Measurements from ENCODE around the gene SAP30BP.

SAP30BP gene

GRCh38 chr17:75647061-75647460, 20.1 kb upstream of the SAP30BP start:
- DNase-seq (ENCODE audit: low read depth in 2 of 2): no peak

- no peak for DNase-seq (ENCODE audit: low read depth in 2 of 2)
These were observed 19.2 kb upstream of the SAP30BP start for GRCh38 chr17:75647921-75648320.

- no peak for DNase-seq (ENCODE audit: low read depth in 2 of 2)
These were observed 17.5 kb upstream of the SAP30BP start for GRCh38 chr17:75649687-75650086.

- DNase-seq (ENCODE audit: low read depth in 2 of 2): no peak
These were observed 16.3 kb upstream of the SAP30BP start for GRCh38 chr17:75650874-75651273.

GRCh38 chr17:75652341-75652740, 14.8 kb upstream of the SAP30BP start:
- DNase-seq (ENCODE audit: low read depth in 2 of 2): no peak

- no peak for DNase-seq (ENCODE audit: low read depth in 2 of 2)
These were observed 14.1 kb upstream of the SAP30BP start for GRCh38 chr17:75652934-75653549.

GRCh38 chr17:75654176-75654575, 13.0 kb upstream of the SAP30BP start:
- DNase-seq (ENCODE audit: low read depth in 2 of 2): no peak

- DNase-seq (ENCODE audit: low read depth in 2 of 2): no peak
These were observed 8.9 kb upstream of the SAP30BP start for GRCh38 chr17:75658237-75658636.

- no peak for DNase-seq (ENCODE audit: low read depth in 2 of 2)
These were observed 5.6 kb upstream of the SAP30BP start for GRCh38 chr17:75661531-75661930.

GRCh38 chr17:75662511-75662910, 4.6 kb upstream of the SAP30BP start:
- DNase-seq (ENCODE audit: low read depth in 2 of 2): no peak

- no peak for DNase-seq (ENCODE audit: low read depth in 2 of 2)
These were observed 3.0 kb upstream of the SAP30BP start for GRCh38 chr17:75664099-75664549.

GRCh38 chr17:75665981-75666380, 1.2 kb upstream of the SAP30BP start:
- DNase-seq (ENCODE audit: low read depth in 2 of 2): no peak

- no peak for DNase-seq (ENCODE audit: low read depth in 2 of 2)
These were observed 687 bp downstream of the SAP30BP start for GRCh38 chr17:75667825-75668224.

GRCh38 chr17:75668489-75668888, 1.4 kb downstream of the SAP30BP start:
- DNase-seq (ENCODE audit: low read depth in 2 of 2): no peak

GRCh38 chr17:75670868-75671267, 3.7 kb downstream of the SAP30BP start:
- DNase-seq (ENCODE audit: low read depth in 2 of 2): no peak

GRCh38 chr17:75672011-75672410, 4.9 kb downstream of the SAP30BP start:
- no peak for DNase-seq (ENCODE audit: low read depth in 2 of 2)

- DNase-seq (ENCODE audit: low read depth in 2 of 2): no peak
These were observed 6.3 kb downstream of the SAP30BP start for GRCh38 chr17:75673487-75673886.

- DNase-seq (ENCODE audit: low read depth in 2 of 2): no peak
These were observed 9.3 kb downstream of the SAP30BP start for GRCh38 chr17:75676461-75676860.

GRCh38 chr17:75679706-75680211, 12.6 kb downstream of the SAP30BP start:
- no peak for DNase-seq (ENCODE audit: low read depth in 2 of 2)

- DNase-seq (ENCODE audit: low read depth in 2 of 2): no peak
These were observed 13.3 kb downstream of the SAP30BP start for GRCh38 chr17:75680431-75680830.

- no peak for DNase-seq (ENCODE audit: low read depth in 2 of 2)
These were observed 14.2 kb downstream of the SAP30BP start for GRCh38 chr17:75681289-75681688.

- no peak for DNase-seq (ENCODE audit: low read depth in 2 of 2)
These were observed 16.4 kb downstream of the SAP30BP start for GRCh38 chr17:75683583-75683982.

GRCh38 chr17:75684249-75684648, 17.1 kb downstream of the SAP30BP start:
- no peak for DNase-seq (ENCODE audit: low read depth in 2 of 2)

GRCh38 chr17:75684924-75685323, 17.8 kb downstream of the SAP30BP start:
- DNase-seq (ENCODE audit: low read depth in 2 of 2): no peak
